Small intestine (tissue), 16 donors: Measurements from ENCODE around the gene GPR4. TPM values are rescaled to one million over a fixed set of nuclear protein-coding genes. Genes with fewer than 3 reads are reported as not detected.

Source experiments
- DNase-seq, 2 donors: peaks; one replicate each; pipeline versions ENCODE4 v3.0.0 to v3.0.0-alpha.2; 2013
- FAIRE-seq: peaks from 2 replicates; lab custom pipeline; 2012; peaks lifted over from hg19 to GRCh38; lab: Jason Lieb, UNC
- H3K27ac ChIP-seq, 3 donors: one replicate each; pipeline ENCODE4 v1.5.1; 2013; ENCODE audit warnings: low read length in 2 of 3, mild to moderate bottlenecking in 2 of 3, control low read depth in 1 of 3, inconsistent platforms in 1 of 3, low read depth in 1 of 3, moderate library complexity in 1 of 3
- H3K27me3 ChIP-seq, 3 donors: one replicate each; pipeline ENCODE4 v1.6.1; 2013; ENCODE audit warnings: low read length in 3 of 3, inconsistent platforms in 1 of 3; ENCODE audit not compliant: control insufficient read depth in 3 of 3, insufficient read depth in 3 of 3
- H3K36me3 ChIP-seq, 3 donors: one replicate each; pipeline ENCODE4 v1.6.1; 2013; ENCODE audit warnings: low read length in 3 of 3, inconsistent platforms in 1 of 3, low read depth in 1 of 3, mild to moderate bottlenecking in 1 of 3, moderate library complexity in 1 of 3; ENCODE audit not compliant: control insufficient read depth in 3 of 3, insufficient read depth in 2 of 3
- H3K4me1 ChIP-seq, 3 donors: one replicate each; pipeline ENCODE4 v1.6.1; 2013; ENCODE audit warnings: low read length in 2 of 3, inconsistent platforms in 1 of 3, low read depth in 1 of 3, mild to moderate bottlenecking in 1 of 3, moderate library complexity in 1 of 3; ENCODE audit not compliant: control insufficient read depth in 3 of 3, insufficient read depth in 2 of 3
- H3K4me3 ChIP-seq, 3 donors: one replicate each; pipeline ENCODE4 v1.5.1; 2013; ENCODE audit warnings: low read length in 3 of 3, control low read depth in 1 of 3, inconsistent platforms in 1 of 3, low read depth in 1 of 3, mild to moderate bottlenecking in 1 of 3, moderate library complexity in 1 of 3
- H3K9me3 ChIP-seq, 2 donors: one replicate each; pipeline ENCODE4 v1.6.1; 2013; ENCODE audit warnings: low read depth in 1 of 2, low read length in 1 of 2; ENCODE audit not compliant: control insufficient read depth in 2 of 2, insufficient read depth in 1 of 2
- WGBS, 3 donors: extraction: QIAGEN DNeasy Blood & Tissue Kit; methylation state at CpG; one replicate each; pipeline ENCODE4 v1.1.7; 2013; 5-methylcytosine and 5-hydroxymethylcytosine counted together
- long read RNA-seq, 10 donors: transcript quantifications; one replicate each; lab custom pipeline, GENCODE V29; 2026
- polyA plus RNA-seq, 4 donors: library from polyadenylated mRNA; stranded (reverse) in 3 of 4; unstranded in 1 of 4; fragments of 200-250 nt in 3 of 4; fragments of 120-200 nt in 1 of 4; gene quantifications; one replicate each; pipeline versions ENCODE4 v1.2.1 to v1.2.3, GENCODE V29; 2013
- donor health status: healthy with polysubstance abuse.
- donor health status: control.
- donor health status: control.
- donor health status: Bipolar disorder and iron deficiency.
- donor health status: healthy.

GPR4 gene
- 1 to 10 TPM in 1 of 4 donors, under 1 TPM in 3; 0.22 to 3.8 (median 0.51) TPM for polyA plus RNA-seq
- long read RNA-seq, donor 1, partial matches to known transcripts: 0 of 1 reads
- long read RNA-seq, donor 1, other reads (novel, unspliced or antisense): 0 of 1 reads
- long read RNA-seq, donor 2, partial matches to known transcripts: 0 of 1 reads
- long read RNA-seq, donor 2, other reads (novel, unspliced or antisense): 0 of 1 reads
- long read RNA-seq, donor 3, partial matches to known transcripts: 0 of 1 reads
- long read RNA-seq, donor 3, other reads (novel, unspliced or antisense): 0 of 1 reads
- long read RNA-seq, donor 4: 0 reads
- long read RNA-seq, donor 5: 0 reads
- long read RNA-seq, donor 6: 0 reads
- long read RNA-seq, donor 7, partial matches to known transcripts: 0 of 3 reads
- long read RNA-seq, donor 7, other reads (novel, unspliced or antisense): 0 of 3 reads
- long read RNA-seq, donor 8: 0 reads
- long read RNA-seq, donor 9: 0 reads
- long read RNA-seq, donor 10: 0 reads

DNA sequence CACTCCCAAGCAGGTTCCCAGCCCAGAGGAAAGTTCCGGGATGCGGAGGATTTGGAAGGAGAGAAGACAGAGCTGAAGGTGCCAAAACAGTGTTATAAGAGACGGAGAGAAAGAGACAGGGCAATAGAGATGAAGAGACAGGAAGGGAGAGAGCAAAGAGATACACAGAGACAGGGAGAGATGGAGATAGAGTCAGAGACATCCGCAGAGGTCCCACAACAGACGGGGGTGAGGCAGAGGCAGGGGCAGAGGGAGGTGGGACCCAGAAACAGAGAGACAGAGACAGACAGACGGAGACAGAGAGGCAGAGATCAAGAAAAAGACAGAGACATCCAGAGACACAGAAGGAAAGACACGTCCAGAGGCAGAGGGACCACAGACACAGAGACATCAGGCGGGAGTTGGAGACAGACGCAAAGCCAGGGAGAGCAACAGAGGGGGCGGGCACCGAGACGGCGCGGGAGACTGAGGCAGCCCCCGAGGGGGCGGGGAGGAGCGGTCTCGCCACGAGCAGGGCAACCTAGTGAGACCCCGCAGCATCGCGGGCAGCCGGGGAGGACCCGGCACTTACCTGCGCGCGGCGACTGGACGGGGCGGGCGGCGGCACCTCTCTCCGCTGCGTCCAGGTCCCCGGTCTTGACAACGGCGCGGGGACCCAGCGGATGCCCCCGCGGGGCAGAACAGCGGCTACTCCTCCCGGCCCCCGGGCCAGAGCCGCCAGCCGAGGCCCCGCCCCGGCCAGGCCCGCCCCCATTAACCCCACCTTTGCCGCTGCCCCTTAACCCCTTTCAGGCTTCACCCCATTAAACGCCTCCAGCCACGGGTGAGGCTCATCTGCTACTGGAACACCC is at the start of gene GPR4:
Gene GPR4, minus strand, starts transcription at position 689 of the 851 bp plus-strand sequence. CDS start 10,346 bp downstream, outside the sequence.
- H3K4me3 ChIP-seq: peak within 1 kb of the TSS in 2 of 3 donors; percentile 14 to 15
- 3 to 8% (median 4%) methylated on average over 18 to 52 of the region's 52 CpGs for WGBS, 3 donors
- no peaks in the 10 kb centered on the region for H3K36me3 ChIP-seq
- DNase-seq: peak in 1 of 2 donors; percentile 17
- no peak for FAIRE-seq
- H3K9me3 ChIP-seq: no peaks in the 10 kb centered on the region
- H3K27me3 ChIP-seq: peaks cover 4 to 69% (median 34%) of the 10 kb centered on the region in 3 donors
- H3K4me1 ChIP-seq: no peaks in the 10 kb centered on the region
- peak within 1 kb of the TSS in 1 of 3 donors; percentile 57 for H3K27ac ChIP-seq

- 63 to 77% (median 76%) methylated on average over 3 of the region's 3 CpGs for WGBS, 3 donors
- Histone ChIP-seq H3K4me1 (peaks cover 0 to 4% (median 0%) of the 10 kb centered on the region in 3 donors), H3K4me3 (no peak overlapping the region), H3K36me3 (no peaks in the 10 kb centered on the region), H3K27me3 (peaks cover 0 to 9% (median 0%) of the 10 kb centered on the region in 3 donors), H3K27ac (no peak overlapping the region), H3K9me3 (no peaks in the 10 kb centered on the region)
- FAIRE-seq (no peak), DNase-seq (no peak)
Observed at GRCh38 chr19:45650722-45651121, 48.7 kb upstream of the GPR4 start.

GRCh38 chr19:45646345-45646698 is 44.3 kb upstream of the GPR4 start:
- Histone ChIP-seq H3K4me3 (peak overlapping the region in 1 of 3 donors; percentile 18), H3K4me1 (peaks cover 0 to 23% (median 0%) of the 10 kb centered on the region in 3 donors), H3K9me3 (no peaks in the 10 kb centered on the region), H3K27ac (no peak overlapping the region), H3K27me3 (peaks cover 0 to 38% (median 2%) of the 10 kb centered on the region in 3 donors), H3K36me3 (no peaks in the 10 kb centered on the region)
- no peak for DNase-seq
- 10 to 12% (median 11%) methylated on average over 9 of the region's 9 CpGs for WGBS, 3 donors
- no peak for FAIRE-seq

DNA sequence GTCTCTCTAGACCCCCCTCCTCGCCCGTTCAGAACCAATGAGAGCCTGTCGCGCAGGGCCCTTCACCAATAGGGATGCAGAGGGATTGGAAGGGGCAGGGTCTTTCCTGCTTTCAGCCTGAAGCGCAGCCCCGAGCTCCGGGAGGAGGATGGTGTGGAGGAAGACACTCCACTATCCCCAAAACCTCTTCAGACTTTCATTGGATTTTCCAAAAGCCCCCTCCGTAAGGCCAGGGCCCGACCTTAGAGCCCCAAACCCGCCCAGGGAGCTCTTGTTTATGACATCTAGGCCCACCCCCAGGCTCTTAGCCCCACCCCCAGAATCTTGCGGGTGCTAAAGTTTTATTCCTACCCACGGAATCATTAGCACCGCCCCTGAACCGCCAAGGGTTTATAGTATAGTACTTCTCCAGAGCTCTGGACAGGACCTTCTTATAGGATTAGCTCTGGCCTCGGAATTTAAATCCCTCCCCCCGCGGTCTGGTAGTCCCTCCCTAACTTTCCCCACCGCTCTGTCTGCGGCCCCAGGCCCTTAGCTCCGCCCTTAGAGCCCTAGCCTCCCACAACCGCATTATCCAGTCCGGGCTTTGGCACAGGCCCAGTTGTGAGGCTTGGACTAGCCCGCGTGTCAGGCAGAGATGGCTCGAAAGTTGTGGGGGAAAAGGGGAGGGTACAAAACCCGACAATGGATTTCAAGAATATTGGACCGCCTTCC is 43.8 kb upstream of the GPR4 start:
- no peak for FAIRE-seq
- 1% methylated on average over 26 to 27 of the region's 27 CpGs for WGBS, 3 donors
- Histone ChIP-seq H3K27me3 (peaks cover 0 to 38% (median 2%) of the 10 kb centered on the region in 3 donors), H3K36me3 (no peaks in the 10 kb centered on the region), H3K4me3 (peak overlapping the region; percentile 10 to 25 (median 18)), H3K27ac (peak overlapping the region in 1 of 3 donors; percentile 52), H3K9me3 (no peaks in the 10 kb centered on the region), H3K4me1 (peaks cover 0 to 28% (median under 1%) of the 10 kb centered on the region in 3 donors)
- peak; percentile 53 to 71 for DNase-seq

DNA sequence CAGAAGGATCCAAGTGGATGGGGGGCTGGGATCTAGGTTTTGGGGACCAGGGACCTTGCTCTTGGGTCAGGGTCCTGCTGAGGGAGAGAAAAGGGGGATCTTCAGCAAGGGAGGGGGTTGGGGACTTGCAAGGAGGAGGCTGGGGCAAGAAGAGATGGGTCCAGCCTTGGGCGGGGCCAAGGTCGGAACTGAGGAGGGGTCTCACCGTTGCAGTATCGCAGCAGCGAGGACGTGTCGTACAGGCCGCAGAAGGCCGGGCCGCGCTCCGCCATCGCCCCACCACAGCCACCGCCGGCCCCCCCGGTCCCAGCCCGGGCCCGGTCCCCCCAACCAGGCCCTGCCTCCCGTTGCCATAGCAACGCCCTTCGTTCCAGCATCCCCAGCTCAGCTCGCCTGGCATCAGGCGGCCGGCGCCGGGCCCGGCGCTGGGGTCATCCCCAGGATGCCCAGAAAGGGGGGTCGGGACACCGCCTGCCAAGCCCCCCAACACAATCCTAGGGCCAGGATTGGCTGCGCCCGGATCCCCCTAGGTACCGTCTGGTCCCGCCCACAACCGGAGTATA is 43.1 kb upstream of the GPR4 start:
- FAIRE-seq (no peak), DNase-seq (no peak)
- peaks cover 0 to 38% (median 2%) of the 10 kb centered on the region in 3 donors for H3K27me3 ChIP-seq
- peak overlapping the region in 2 of 3 donors; percentile 10 to 18 for H3K4me3 ChIP-seq
- H3K4me1 ChIP-seq: peaks cover 0 to 31% (median 2%) of the 10 kb centered on the region in 3 donors
- WGBS, 3 donors: 3 to 16% (median 11%) methylated on average over 15 to 35 of the region's 35 CpGs
- no peaks in the 10 kb centered on the region for H3K9me3 ChIP-seq
- H3K36me3 ChIP-seq: no peaks in the 10 kb centered on the region
- H3K27ac ChIP-seq: peak overlapping the region in 1 of 3 donors; percentile 52

GRCh38 chr19:45643927-45644771 is 42.1 kb upstream of the GPR4 start:
- Histone ChIP-seq H3K4me1 (peaks cover 0 to 31% (median 2%) of the 10 kb centered on the region in 3 donors), H3K4me3 (no peak overlapping the region), H3K36me3 (no peaks in the 10 kb centered on the region), H3K9me3 (no peaks in the 10 kb centered on the region), H3K27me3 (peaks cover 0 to 38% (median 2%) of the 10 kb centered on the region in 3 donors), H3K27ac (no peak overlapping the region)
- WGBS, 3 donors: 23 to 45% (median 39%) methylated on average over 14 of the region's 14 CpGs
- DNase-seq (no peak), FAIRE-seq (no peak)
